ELF-1 (cell line): ENCODE measurements around the gene ARID3A.

Source experiments
- DNase-seq: peaks from one replicate; pipeline ENCODE4 v3.0.0-alpha.2; 2016; ENCODE audit warnings: low read depth, low spot score

Gene ARID3A

GRCh38 chr19:911197-912033, 14.4 kb upstream of the ARID3A start:
- no peak for DNase-seq

GRCh38 chr19:912181-913079, 13.4 kb upstream of the ARID3A start:
- no peak for DNase-seq

GRCh38 chr19:913080-913748, 12.6 kb upstream of the ARID3A start, which contains the start of gene R3HDM4:
R3HDM4 (minus strand) TSS chr19:913219; CDS start chr19:913157, 62 bp downstream.
- no peak for DNase-seq

GRCh38 chr19:916645-917322, 9.1 kb upstream of the ARID3A start:
- DNase-seq, result no peak

DNA sequence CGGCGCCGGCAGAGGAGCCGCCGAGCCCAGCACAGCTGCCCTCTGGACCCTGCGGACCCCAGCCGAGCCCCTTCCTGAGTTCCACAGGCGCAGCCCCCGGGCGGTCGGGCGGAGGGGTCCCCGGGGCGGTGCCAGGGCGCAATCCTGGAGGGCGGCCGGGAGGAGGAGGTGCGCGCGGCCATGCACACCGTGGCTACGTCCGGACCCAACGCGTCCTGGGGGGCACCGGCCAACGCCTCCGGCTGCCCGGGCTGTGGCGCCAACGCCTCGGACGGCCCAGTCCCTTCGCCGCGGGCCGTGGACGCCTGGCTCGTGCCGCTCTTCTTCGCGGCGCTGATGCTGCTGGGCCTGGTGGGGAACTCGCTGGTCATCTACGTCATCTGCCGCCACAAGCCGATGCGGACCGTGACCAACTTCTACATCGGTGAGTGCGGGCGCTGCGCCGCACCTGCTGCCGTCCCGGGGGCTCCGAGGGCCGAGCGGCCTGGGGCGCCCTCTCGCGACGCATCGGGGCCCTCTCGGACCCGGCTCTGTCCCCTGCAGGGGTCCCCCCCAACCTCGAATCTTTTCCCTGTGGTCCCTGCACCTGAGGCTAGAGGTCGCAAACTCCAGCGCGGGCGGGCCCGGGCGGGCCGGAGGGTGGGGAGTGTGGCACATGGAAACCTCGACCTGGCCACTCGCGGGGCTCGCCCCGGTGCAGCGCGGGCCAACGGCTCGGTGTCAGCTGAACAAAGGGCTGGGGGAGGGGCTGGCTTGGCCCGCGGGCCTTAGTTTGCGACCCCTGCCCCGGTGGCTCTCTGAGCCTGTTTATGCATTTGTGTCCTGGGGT, 8.3 kb upstream of the ARID3A start, which contains the start of gene KISS1R:
TSS of gene KISS1R (plus strand) at position 11 of the 829 bp plus-strand sequence. CDS start at position 181, 170 bp downstream.
- peak; percentile 79 for DNase-seq

GRCh38 chr19:918152-918437, 7.7 kb upstream of the ARID3A start:
- no peak for DNase-seq

GRCh38 chr19:918481-919198, 7.2 kb upstream of the ARID3A start:
- DNase-seq, result no peak

DNA sequence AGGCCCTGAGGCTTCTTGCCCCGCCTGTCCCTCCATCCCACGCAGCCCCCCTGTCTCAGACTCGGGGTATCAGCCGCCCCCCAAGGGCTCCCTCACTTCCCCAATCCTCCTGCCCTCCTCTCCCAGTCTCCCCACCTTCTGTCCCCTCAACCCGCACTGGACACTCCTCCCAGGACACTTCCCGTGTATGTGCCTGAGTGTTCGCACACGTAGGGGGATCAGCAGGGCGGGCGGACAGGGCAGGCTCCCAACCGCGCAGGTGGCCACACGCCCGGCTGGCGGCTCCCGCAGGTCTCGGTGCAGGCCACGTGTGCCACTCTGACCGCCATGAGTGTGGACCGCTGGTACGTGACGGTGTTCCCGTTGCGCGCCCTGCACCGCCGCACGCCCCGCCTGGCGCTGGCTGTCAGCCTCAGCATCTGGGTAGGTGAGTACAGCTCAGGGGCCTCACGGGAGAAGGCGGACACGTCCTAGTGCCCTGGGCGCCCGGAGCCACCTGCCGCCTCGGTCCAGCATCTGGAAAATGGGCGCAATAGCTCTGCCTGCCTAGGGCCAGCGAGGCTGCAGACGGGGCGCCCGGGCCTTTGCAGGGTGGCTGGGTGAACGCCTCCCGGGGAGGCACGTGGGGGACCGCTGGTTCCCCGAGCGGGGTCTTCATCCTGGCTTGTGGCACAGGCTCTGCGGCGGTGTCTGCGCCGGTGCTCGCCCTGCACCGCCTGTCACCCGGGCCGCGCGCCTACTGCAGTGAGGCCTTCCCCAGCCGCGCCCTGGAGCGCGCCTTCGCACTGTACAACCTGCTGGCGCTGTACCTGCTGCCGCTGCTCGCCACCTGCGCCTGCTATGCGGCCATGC, 6.4 kb upstream of the ARID3A start:
- DNase-seq, result peak; percentile 47

DNA sequence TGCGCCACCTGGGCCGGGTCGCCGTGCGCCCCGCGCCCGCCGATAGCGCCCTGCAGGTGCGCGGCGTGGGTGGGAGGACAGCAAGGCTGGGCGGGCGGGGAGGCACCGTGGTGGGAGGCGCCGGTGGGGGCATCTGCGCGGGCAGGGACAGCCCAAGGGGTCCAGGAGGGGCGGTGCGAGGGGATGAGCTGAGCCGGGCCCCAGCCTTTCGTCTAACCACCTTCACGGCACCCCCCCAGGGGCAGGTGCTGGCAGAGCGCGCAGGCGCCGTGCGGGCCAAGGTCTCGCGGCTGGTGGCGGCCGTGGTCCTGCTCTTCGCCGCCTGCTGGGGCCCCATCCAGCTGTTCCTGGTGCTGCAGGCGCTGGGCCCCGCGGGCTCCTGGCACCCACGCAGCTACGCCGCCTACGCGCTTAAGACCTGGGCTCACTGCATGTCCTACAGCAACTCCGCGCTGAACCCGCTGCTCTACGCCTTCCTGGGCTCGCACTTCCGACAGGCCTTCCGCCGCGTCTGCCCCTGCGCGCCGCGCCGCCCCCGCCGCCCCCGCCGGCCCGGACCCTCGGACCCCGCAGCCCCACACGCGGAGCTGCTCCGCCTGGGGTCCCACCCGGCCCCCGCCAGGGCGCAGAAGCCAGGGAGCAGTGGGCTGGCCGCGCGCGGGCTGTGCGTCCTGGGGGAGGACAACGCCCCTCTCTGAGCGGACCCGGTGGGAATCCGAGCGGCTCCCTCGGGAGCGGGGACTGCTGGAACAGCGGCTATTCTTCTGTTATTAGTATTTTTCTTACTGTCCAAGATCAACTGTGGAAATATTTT, 5.6 kb upstream of the ARID3A start:
- peak; percentile 43 for DNase-seq

DNA sequence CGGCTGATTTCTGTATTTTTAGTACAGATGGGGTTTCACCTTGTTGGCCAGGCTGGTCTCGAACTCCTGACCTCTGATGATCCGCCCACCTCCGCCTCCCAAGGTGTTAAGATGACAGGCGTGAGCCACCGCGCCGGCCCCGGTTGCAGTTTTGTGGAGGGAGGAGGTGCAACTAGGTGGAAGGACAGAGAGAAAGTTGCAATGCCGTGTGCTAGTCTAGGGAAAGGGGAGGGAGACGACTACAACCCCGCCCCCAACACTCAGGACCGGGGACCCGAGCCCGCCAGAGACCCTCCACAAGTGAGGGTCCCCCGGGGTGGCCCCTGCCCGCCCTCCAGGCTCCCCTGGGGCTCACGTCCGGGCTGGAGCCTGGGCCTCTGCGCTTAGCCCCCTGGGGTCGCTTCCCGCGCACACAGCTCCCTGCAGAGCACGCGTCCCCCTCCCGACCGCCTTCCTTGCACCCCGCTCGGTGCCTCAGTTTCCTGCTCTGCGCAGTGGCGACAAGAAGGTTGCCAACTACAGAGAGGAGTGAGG, 1.2 kb upstream of the ARID3A start:
- peak; percentile 78 for DNase-seq

- DNase-seq, result peak; percentile 88
Measured at GRCh38 chr19:925087-925525, 729 bp upstream of the ARID3A start.

DNA sequence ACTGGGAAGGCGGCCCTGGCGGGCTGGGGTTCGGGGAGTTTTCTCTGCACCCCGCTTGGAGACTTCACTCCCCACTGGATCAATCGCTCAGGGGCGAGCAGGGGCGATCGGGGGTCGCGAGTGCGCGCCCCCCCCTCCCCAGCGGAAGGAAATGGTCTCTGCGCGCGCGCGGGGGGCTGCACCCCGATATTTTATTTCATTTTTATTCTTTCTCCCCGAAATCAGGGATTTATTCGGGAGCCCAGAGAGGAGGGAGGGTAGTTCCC, 421 bp downstream of the ARID3A start:
- DNase-seq, result no peak

DNA sequence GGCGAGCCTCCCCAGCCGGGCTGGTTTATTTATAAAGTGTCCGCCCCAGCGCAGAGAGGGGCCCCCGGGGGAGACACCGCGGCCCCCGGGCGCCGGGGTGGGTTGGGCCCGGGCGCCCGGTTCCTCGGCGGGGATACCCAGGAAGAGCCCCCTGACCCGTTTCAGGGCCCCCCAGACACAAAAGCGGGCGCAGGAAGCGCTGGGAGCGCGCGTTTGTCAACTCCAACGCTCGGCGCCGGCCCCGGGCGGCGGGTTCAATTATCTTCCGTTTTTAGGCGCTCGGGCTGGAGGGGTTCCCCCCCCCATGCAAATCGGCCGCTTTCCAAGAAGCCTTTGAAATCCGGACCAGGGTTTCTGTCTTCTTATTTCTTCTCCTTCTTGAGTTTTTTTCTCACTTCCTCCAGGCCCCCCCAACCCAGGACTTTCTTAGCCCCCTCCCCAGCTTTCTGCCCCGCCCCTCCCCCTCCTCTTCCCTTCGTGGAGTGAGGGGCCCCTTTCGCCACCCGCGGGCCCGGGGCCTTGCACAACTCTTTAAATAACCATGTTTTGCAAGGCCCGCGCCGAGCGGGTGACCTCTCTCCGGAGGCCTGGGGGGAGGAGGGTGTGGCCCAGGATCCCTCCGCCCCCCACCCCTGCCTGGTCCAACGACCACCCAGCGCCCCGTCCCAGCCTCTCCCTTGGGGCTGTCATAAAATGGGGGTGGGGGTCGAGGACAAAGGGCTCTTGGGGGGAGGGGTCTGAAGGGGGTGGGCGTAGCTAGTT, 935 bp downstream of the ARID3A start:
- DNase-seq, result peak; percentile 37

- no peak for DNase-seq
Measured at GRCh38 chr19:927351-927779, 1.5 kb downstream of the ARID3A start.

GRCh38 chr19:927780-928401, 2.1 kb downstream of the ARID3A start:
- DNase-seq, result no peak

- DNase-seq, result peak; percentile 80
Measured at GRCh38 chr19:928471-929202, 2.8 kb downstream of the ARID3A start.
